B cell (primary cell): ENCODE data around the gene COG3.

ENCODE experiments used
- CTCF ChIP-seq: fragments of 200-600 bp; IDR thresholded peaks from one replicate; pipeline ENCODE4 v1.8.0; 2022; ENCODE audit warnings: antibody characterized with exemption, mild to moderate bottlenecking
- EZH2 ChIP-seq: IDR thresholded peaks from 2 replicates; pipeline ENCODE4 v1.6.1; 2012; ENCODE audit warnings: borderline replicate concordance, low read depth, mild to moderate bottlenecking, moderate library complexity, low read length; ENCODE audit not compliant: insufficient read depth, poor library complexity, severe bottlenecking

- no peak for TF ChIP-seq CTCF
- TF ChIP-seq EZH2 = no peak
Observed at GRCh38 chr13:45472171-45472705, 7.5 kb downstream of the COG3 start.
